ENCODE results near the gene ETV3L. TPM values are rescaled to one million over a fixed set of nuclear protein-coding genes. Genes with fewer than 3 reads are reported as not detected.

The ETV3L gene
- polyA plus RNA-seq, 2 donors, result not detected

GRCh38 chr1:157140063-157140588, 40.5 kb upstream of the ETV3L start:
- Histone ChIP-seq H3K36me3 (ENCODE audit: control insufficient read depth in 2 of 2, insufficient read depth in 2 of 2, low read length in 1 of 2) (peaks cover 0 to 8% of the 10 kb centered on the region in 2 donors), H3K4me1 (ENCODE audit: control insufficient read depth in 2 of 2, insufficient read depth in 2 of 2, low read length in 1 of 2) (peaks cover 0 to 5% of the 10 kb centered on the region in 2 donors), H3K9me3 (ENCODE audit: control insufficient read depth in 2 of 2, insufficient read depth in 1 of 2, low read depth in 1 of 2, low read length in 1 of 2) (no peaks in the 10 kb centered on the region), H3K27me3 (ENCODE audit: control insufficient read depth in 1 of 2, insufficient read depth in 2 of 2, low read length in 2 of 2) (no peaks in the 10 kb centered on the region), H3K4me3 (ENCODE audit: low read depth in 1 of 2, low read length in 2 of 2) (no peak overlapping the region), H3K27ac (ENCODE audit: low read depth in 2 of 2, low read length in 1 of 2) (no peak overlapping the region)
- WGBS, 2 donors, result 71 to 78% methylated on average over 2 of the region's 2 CpGs

DNA sequence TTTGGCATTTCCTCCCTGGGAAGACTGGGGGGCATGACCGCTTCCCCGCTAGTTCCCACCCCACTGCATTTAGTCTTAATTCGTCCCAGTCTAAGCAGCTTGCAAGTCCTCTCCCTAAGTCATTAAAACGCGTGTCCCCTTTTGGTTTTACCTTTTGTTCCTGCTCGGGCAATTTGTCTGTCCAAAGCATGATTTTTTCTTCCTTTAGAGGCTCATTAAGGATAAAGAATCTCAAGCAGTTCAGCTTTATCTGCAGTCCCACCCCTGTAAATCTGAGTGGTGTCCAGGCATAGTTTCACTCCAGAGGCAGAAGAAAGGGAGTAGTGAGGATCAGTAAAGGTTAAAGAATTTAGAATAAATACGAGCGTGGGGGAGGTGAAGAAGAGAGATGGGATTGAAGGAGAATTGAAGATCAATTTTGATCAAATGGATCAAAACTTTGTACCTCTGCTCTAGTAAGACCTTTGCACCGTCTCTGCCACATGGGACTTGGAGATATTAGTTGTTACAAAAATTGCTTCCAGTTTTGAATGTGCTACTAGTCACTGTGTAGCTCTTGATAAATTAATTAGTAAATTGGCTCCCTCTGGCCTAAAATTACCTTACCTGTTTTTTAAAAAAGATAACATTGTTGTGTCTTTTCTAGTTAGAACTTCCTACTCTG, 39.6 kb upstream of the ETV3L start:
- H3K9me3 ChIP-seq (ENCODE audit: control insufficient read depth in 2 of 2, insufficient read depth in 1 of 2, low read depth in 1 of 2, low read length in 1 of 2), result no peaks in the 10 kb centered on the region
- H3K36me3 ChIP-seq (ENCODE audit: control insufficient read depth in 2 of 2, insufficient read depth in 2 of 2, low read length in 1 of 2), result peaks cover 0 to 15% of the 10 kb centered on the region in 2 donors
- peak overlapping the region; percentile 96 to 99 for H3K27ac ChIP-seq (ENCODE audit: low read depth in 2 of 2, low read length in 1 of 2)
- WGBS, 2 donors, result 23 to 24% methylated on average over 9 of the region's 9 CpGs
- peak overlapping the region; percentile 95 to 96 for H3K4me3 ChIP-seq (ENCODE audit: low read depth in 1 of 2, low read length in 2 of 2)
- H3K4me1 ChIP-seq (ENCODE audit: control insufficient read depth in 2 of 2, insufficient read depth in 2 of 2, low read length in 1 of 2), result peaks cover 0 to 2% of the 10 kb centered on the region in 2 donors
- H3K27me3 ChIP-seq (ENCODE audit: control insufficient read depth in 1 of 2, insufficient read depth in 2 of 2, low read length in 2 of 2), result no peaks in the 10 kb centered on the region

DNA sequence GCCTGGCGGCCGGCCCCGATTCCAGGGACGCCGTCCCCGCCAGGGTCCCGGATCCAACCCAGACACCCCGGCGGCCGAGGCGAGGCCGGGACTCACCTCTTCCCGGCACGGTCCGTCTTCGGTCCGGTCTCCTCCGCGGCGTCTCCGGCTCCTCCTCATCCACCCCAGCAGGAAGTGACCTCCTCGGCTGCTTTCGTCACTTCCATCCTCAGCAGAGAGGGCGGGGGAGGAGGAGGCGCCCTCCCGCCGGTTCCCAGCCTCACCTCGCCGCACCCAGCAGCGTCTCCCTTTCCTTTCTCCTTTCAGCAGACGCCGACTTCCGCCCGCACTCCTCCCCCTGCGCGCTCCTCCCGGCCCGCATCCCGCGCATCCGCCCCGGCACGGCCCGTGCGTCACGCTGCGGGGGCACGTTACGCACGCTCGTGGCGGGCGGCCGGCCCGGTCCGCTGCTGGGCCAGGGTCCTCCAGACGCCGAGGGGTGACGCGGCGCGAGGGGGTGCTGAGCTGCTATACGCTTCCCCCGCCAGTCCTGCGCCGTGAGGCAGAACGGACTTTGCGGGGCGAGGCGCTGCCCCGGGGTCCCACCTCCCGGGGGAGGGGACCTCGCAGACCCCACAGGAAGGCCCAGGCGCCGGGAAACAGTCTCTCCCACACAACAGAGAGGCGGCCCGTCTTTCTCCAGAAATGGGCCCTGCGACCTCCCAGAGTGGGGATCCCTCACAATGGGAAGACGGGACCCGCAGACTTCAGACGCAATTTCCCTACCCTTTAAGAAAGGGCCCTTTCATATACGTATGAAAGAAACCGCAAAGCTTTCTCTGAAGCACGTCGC, 38.8 kb upstream of the ETV3L start, which contains the start of gene ETV3:
TSS of gene ETV3 (minus strand) at position 176 of the 832 bp plus-strand sequence. CDS start 2,043 bp downstream, outside the sequence.
- Histone ChIP-seq H3K9me3 (ENCODE audit: control insufficient read depth in 2 of 2, insufficient read depth in 1 of 2, low read depth in 1 of 2, low read length in 1 of 2) (no peaks in the 10 kb centered on the region), H3K27me3 (ENCODE audit: control insufficient read depth in 1 of 2, insufficient read depth in 2 of 2, low read length in 2 of 2) (no peaks in the 10 kb centered on the region), H3K4me3 (ENCODE audit: low read depth in 1 of 2, low read length in 2 of 2) (peak within 1 kb of the TSS; percentile 95 to 96), H3K4me1 (ENCODE audit: control insufficient read depth in 2 of 2, insufficient read depth in 2 of 2, low read length in 1 of 2) (peaks cover 0 to 2% of the 10 kb centered on the region in 2 donors), H3K36me3 (ENCODE audit: control insufficient read depth in 2 of 2, insufficient read depth in 2 of 2, low read length in 1 of 2) (peaks cover 0 to 16% of the 10 kb centered on the region in 2 donors), H3K27ac (ENCODE audit: low read depth in 2 of 2, low read length in 1 of 2) (peak within 1 kb of the TSS; percentile 96 to 99)
- WGBS, 2 donors, result 0 to 1% methylated on average over 83 to 85 of the region's 85 CpGs

- Histone ChIP-seq H3K4me3 (ENCODE audit: low read depth in 1 of 2, low read length in 2 of 2) (peak overlapping the region; percentile 95 to 96), H3K36me3 (ENCODE audit: control insufficient read depth in 2 of 2, insufficient read depth in 2 of 2, low read length in 1 of 2) (peaks cover 0 to 16% of the 10 kb centered on the region in 2 donors), H3K27me3 (ENCODE audit: control insufficient read depth in 1 of 2, insufficient read depth in 2 of 2, low read length in 2 of 2) (no peaks in the 10 kb centered on the region), H3K27ac (ENCODE audit: low read depth in 2 of 2, low read length in 1 of 2) (peak overlapping the region; percentile 96 to 99), H3K9me3 (ENCODE audit: control insufficient read depth in 2 of 2, insufficient read depth in 1 of 2, low read depth in 1 of 2, low read length in 1 of 2) (no peaks in the 10 kb centered on the region), H3K4me1 (ENCODE audit: control insufficient read depth in 2 of 2, insufficient read depth in 2 of 2, low read length in 1 of 2) (peaks cover 0 to 2% of the 10 kb centered on the region in 2 donors)
- 0 to 1% methylated on average over 35 to 36 of the region's 36 CpGs for WGBS, 2 donors
Measured at GRCh38 chr1:157137408-157138219, 38.0 kb upstream of the ETV3L start.

DNA sequence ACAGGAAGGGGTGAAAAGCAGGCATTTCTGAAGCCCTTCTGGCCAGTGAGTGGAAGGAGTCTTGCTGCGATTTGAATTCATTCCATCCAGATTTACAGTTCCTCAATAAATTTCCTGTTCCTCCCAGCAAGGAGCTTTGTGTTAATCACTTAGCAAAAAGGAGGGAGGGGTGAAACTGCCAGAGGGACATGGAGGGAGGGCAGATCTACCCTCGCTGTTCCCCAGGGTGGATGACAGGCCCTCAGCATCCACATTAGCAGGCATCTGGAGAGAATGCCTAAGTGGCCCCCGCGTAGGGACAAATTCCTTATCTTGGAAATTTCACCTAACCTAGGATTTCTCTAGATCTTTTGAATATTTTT, 37.4 kb upstream of the ETV3L start:
- peaks cover 0 to 18% of the 10 kb centered on the region in 2 donors for H3K36me3 ChIP-seq (ENCODE audit: control insufficient read depth in 2 of 2, insufficient read depth in 2 of 2, low read length in 1 of 2)

GRCh38 chr1:157136133-157136532, 36.5 kb upstream of the ETV3L start:
- H3K4me1 ChIP-seq (ENCODE audit: control insufficient read depth in 2 of 2, insufficient read depth in 2 of 2, low read length in 1 of 2), result peaks cover 0 to 2% of the 10 kb centered on the region in 2 donors
- WGBS, 2 donors, result 35 to 44% methylated on average over 4 of the region's 4 CpGs

More for the DNA sequence above, 37.4 kb upstream of the ETV3L start:
- Histone ChIP-seq H3K4me3 (ENCODE audit: low read depth in 1 of 2, low read length in 2 of 2) (peak overlapping the region; percentile 95 to 96), H3K9me3 (ENCODE audit: control insufficient read depth in 2 of 2, insufficient read depth in 1 of 2, low read depth in 1 of 2, low read length in 1 of 2) (no peaks in the 10 kb centered on the region), H3K27ac (ENCODE audit: low read depth in 2 of 2, low read length in 1 of 2) (peak overlapping the region; percentile 96 to 99), H3K4me1 (ENCODE audit: control insufficient read depth in 2 of 2, insufficient read depth in 2 of 2, low read length in 1 of 2) (peaks cover 0 to 2% of the 10 kb centered on the region in 2 donors), H3K27me3 (ENCODE audit: control insufficient read depth in 1 of 2, insufficient read depth in 2 of 2, low read length in 2 of 2) (no peaks in the 10 kb centered on the region)
- WGBS, 2 donors, result 12 to 14% methylated on average over 4 of the region's 4 CpGs

GRCh38 chr1:157135646-157136045, 36.0 kb upstream of the ETV3L start:
- Histone ChIP-seq H3K9me3 (ENCODE audit: control insufficient read depth in 2 of 2, insufficient read depth in 1 of 2, low read depth in 1 of 2, low read length in 1 of 2) (no peaks in the 10 kb centered on the region), H3K27ac (ENCODE audit: low read depth in 2 of 2, low read length in 1 of 2) (peak overlapping the region in 1 of 2 donors; percentile 10), H3K4me3 (ENCODE audit: low read depth in 1 of 2, low read length in 2 of 2) (no peak overlapping the region), H3K4me1 (ENCODE audit: control insufficient read depth in 2 of 2, insufficient read depth in 2 of 2, low read length in 1 of 2) (peaks cover 0 to 2% of the 10 kb centered on the region in 2 donors), H3K36me3 (ENCODE audit: control insufficient read depth in 2 of 2, insufficient read depth in 2 of 2, low read length in 1 of 2) (peaks cover 0 to 21% of the 10 kb centered on the region in 2 donors), H3K27me3 (ENCODE audit: control insufficient read depth in 1 of 2, insufficient read depth in 2 of 2, low read length in 2 of 2) (no peaks in the 10 kb centered on the region)
- 46 to 63% methylated on average over 1 of the region's 1 CpG for WGBS, 2 donors

More at GRCh38 chr1:157136133-157136532, 36.5 kb upstream of the ETV3L start:
- Histone ChIP-seq H3K9me3 (ENCODE audit: control insufficient read depth in 2 of 2, insufficient read depth in 1 of 2, low read depth in 1 of 2, low read length in 1 of 2) (no peaks in the 10 kb centered on the region), H3K36me3 (ENCODE audit: control insufficient read depth in 2 of 2, insufficient read depth in 2 of 2, low read length in 1 of 2) (peaks cover 0 to 21% of the 10 kb centered on the region in 2 donors), H3K27me3 (ENCODE audit: control insufficient read depth in 1 of 2, insufficient read depth in 2 of 2, low read length in 2 of 2) (no peaks in the 10 kb centered on the region), H3K4me3 (ENCODE audit: low read depth in 1 of 2, low read length in 2 of 2) (peak overlapping the region in 1 of 2 donors; percentile 95), H3K27ac (ENCODE audit: low read depth in 2 of 2, low read length in 1 of 2) (peak overlapping the region in 1 of 2 donors; percentile 11)

- Histone ChIP-seq H3K27me3 (ENCODE audit: control insufficient read depth in 1 of 2, insufficient read depth in 2 of 2, low read length in 2 of 2) (no peaks in the 10 kb centered on the region), H3K4me1 (ENCODE audit: control insufficient read depth in 2 of 2, insufficient read depth in 2 of 2, low read length in 1 of 2) (peaks cover 0 to 2% of the 10 kb centered on the region in 2 donors), H3K4me3 (ENCODE audit: low read depth in 1 of 2, low read length in 2 of 2) (no peak overlapping the region), H3K9me3 (ENCODE audit: control insufficient read depth in 2 of 2, insufficient read depth in 1 of 2, low read depth in 1 of 2, low read length in 1 of 2) (no peaks in the 10 kb centered on the region), H3K27ac (ENCODE audit: low read depth in 2 of 2, low read length in 1 of 2) (no peak overlapping the region), H3K36me3 (ENCODE audit: control insufficient read depth in 2 of 2, insufficient read depth in 2 of 2, low read length in 1 of 2) (peaks cover 0 to 21% of the 10 kb centered on the region in 2 donors)
- WGBS, 2 donors, result 72 to 78% methylated on average over 2 of the region's 2 CpGs
Measured at GRCh38 chr1:157135070-157135469, 35.5 kb upstream of the ETV3L start.

DNA sequence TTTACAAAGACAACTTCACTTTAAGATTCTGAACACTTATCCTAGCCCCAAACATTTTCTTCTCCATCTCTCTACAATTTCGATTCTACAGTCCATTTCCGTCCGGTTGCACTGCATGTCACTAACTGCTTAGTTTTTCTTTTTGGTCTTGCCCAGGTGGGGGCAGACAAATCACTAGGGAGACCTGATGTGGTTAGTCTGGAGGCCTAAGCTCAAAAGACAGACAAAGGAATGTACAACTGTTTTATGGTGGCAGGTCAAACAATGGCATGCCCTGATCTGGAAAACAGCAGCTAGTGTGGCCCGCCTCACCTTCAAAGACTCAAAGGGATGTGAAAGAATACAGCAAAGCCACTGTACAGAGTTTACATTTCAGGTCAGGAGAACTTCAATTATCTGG, 34.8 kb upstream of the ETV3L start:
- WGBS, 2 donors, result 91% methylated on average over 4 of the region's 4 CpGs
- peaks cover 0 to 21% of the 10 kb centered on the region in 2 donors for H3K36me3 ChIP-seq (ENCODE audit: control insufficient read depth in 2 of 2, insufficient read depth in 2 of 2, low read length in 1 of 2)
- peaks cover 0 to 2% of the 10 kb centered on the region in 2 donors for H3K4me1 ChIP-seq (ENCODE audit: control insufficient read depth in 2 of 2, insufficient read depth in 2 of 2, low read length in 1 of 2)
- no peaks in the 10 kb centered on the region for H3K27me3 ChIP-seq (ENCODE audit: control insufficient read depth in 1 of 2, insufficient read depth in 2 of 2, low read length in 2 of 2)
- H3K27ac ChIP-seq (ENCODE audit: low read depth in 2 of 2, low read length in 1 of 2), result no peak overlapping the region
- no peak overlapping the region for H3K4me3 ChIP-seq (ENCODE audit: low read depth in 1 of 2, low read length in 2 of 2)
- H3K9me3 ChIP-seq (ENCODE audit: control insufficient read depth in 2 of 2, insufficient read depth in 1 of 2, low read depth in 1 of 2, low read length in 1 of 2), result no peaks in the 10 kb centered on the region

Measured in esophagus (tissue), 2 donors.